Endodermal cell (in vitro differentiated cells): ENCODE data around the gene MYLK3. TPM values are rescaled to one million over a fixed set of nuclear protein-coding genes. Genes with fewer than 3 reads are reported as not detected.
A peak's percentile ranks its signal among the peaks of the same experiment; 100 is the strongest.

Source experiments
- DNase-seq: peaks from one replicate; pipeline ENCODE4 v3.0.0-alpha.2; 2017
- H3K27ac ChIP-seq: 2 replicates; pipeline ENCODE4 v1.5.1; 2013; ENCODE audit warnings: mild to moderate bottlenecking, low read depth, low read length, moderate library complexity
- H3K27me3 ChIP-seq: 2 replicates; pipeline ENCODE4 v1.6.1; 2013; ENCODE audit warnings: mild to moderate bottlenecking, low read length, moderate library complexity; ENCODE audit not compliant: insufficient read depth, control insufficient read depth, poor library complexity, severe bottlenecking
- H3K36me3 ChIP-seq: 2 replicates; pipeline ENCODE4 v1.7.0; 2013; ENCODE audit warnings: mild to moderate bottlenecking, low read length, moderate library complexity; ENCODE audit not compliant: control insufficient read depth, insufficient read depth
- H3K4me1 ChIP-seq: one replicate; pipeline ENCODE4 v1.7.0; 2013; ENCODE audit warnings: low read length; ENCODE audit not compliant: control insufficient read depth, insufficient read depth
- H3K4me3 ChIP-seq: 2 replicates; pipeline ENCODE4 v1.5.1; 2013; ENCODE audit warnings: mild to moderate bottlenecking, low read length, moderate library complexity
- H3K9ac ChIP-seq: 2 replicates; pipeline ENCODE4 v1.6.1; 2013; ENCODE audit warnings: mild to moderate bottlenecking, low read length, moderate library complexity; ENCODE audit not compliant: poor library complexity, severe bottlenecking; ENCODE audit errors: extremely low read depth
- H3K9me3 ChIP-seq: 2 replicates; pipeline ENCODE4 v1.6.1; 2013; ENCODE audit warnings: mild to moderate bottlenecking, low read length, moderate library complexity; ENCODE audit not compliant: control insufficient read depth
- H3K27ac Mint-ChIP-seq: 2 replicates; pipeline ENCODE4 v1.8.0; 2020; ENCODE audit warnings: mixed read lengths
- H3K27me3 Mint-ChIP-seq: 2 replicates; pipeline ENCODE4 v1.8.0; 2021; ENCODE audit warnings: mild to moderate bottlenecking, mixed read lengths; ENCODE audit not compliant: insufficient read depth
- H3K36me3 Mint-ChIP-seq: 2 replicates; pipeline ENCODE4 v1.8.0; 2020; ENCODE audit warnings: low read depth, mixed read lengths
- H3K4me1 Mint-ChIP-seq: 2 replicates; pipeline ENCODE4 v1.8.0; 2020; ENCODE audit warnings: mixed read lengths
- H3K4me3 Mint-ChIP-seq: 2 replicates; pipeline ENCODE4 v1.8.0; 2020; ENCODE audit warnings: mild to moderate bottlenecking, moderate library complexity, mixed read lengths
- H3K9me3 Mint-ChIP-seq: 2 replicates; pipeline ENCODE4 v1.8.0; 2020; ENCODE audit warnings: mild to moderate bottlenecking, mixed read lengths
- CTCF ChIP-seq: fragments of 200-600 bp; sonication (generic); conservative IDR thresholded peaks from 2 replicates; pipeline ENCODE4 v1.5.0; 2021; ENCODE audit warnings: antibody characterized with exemption, mild to moderate bottlenecking
- WGBS, 2 experiments: methylation state at CpG; one replicate each; pipeline versions ENCODE4 v1.1.5 to v1.1.7; 2013; ENCODE audit warnings: missing lambda C conversion rate in 2 of 2, mixed read lengths in 1 of 2; ENCODE audit not compliant: insufficient coverage in 1 of 2, insufficient read length in 1 of 2; 5-methylcytosine and 5-hydroxymethylcytosine counted together
- total RNA-seq, 2 donors: library from RNA; stranded (reverse); fragmentation: NEBNext Ultra II Directional in 1 of 2; extraction: Animal tissue kit (Norgen Biotek cat#: 25700) in 1 of 2; gene quantifications; 2 replicates in 1 of 2; 3 replicates in 1 of 2; pipeline ENCODE4 v1.2.1, GENCODE V29; 2021

Gene MYLK3
- total RNA-seq, 2 donors from 2014 or later: 2.3 to 4.0 TPM

GRCh38 chr16:46731691-46732555 lies 16.2 kb downstream of the MYLK3 start:
- Mint-ChIP-seq H3K4me3 (no peak overlapping the region), H3K9me3 (no peaks in the 10 kb centered on the region), H3K27me3 (no peaks in the 10 kb centered on the region), H3K27ac (no peak overlapping the region), H3K4me1 (no peaks in the 10 kb centered on the region), H3K36me3 (no peaks in the 10 kb centered on the region)
- Histone ChIP-seq H3K9me3 (no peaks in the 10 kb centered on the region), H3K4me1 (no peaks in the 10 kb centered on the region), H3K4me3 (no peak overlapping the region), H3K27ac (no peak overlapping the region), H3K36me3 (no peaks in the 10 kb centered on the region), H3K9ac (no peak overlapping the region), H3K27me3 (no peaks in the 10 kb centered on the region)
- 91 to 94% methylated on average over 10 to 23 of the region's 23 CpGs for WGBS, 2 experiments
- DNase-seq: no peak
- no peak for TF ChIP-seq CTCF

DNA sequence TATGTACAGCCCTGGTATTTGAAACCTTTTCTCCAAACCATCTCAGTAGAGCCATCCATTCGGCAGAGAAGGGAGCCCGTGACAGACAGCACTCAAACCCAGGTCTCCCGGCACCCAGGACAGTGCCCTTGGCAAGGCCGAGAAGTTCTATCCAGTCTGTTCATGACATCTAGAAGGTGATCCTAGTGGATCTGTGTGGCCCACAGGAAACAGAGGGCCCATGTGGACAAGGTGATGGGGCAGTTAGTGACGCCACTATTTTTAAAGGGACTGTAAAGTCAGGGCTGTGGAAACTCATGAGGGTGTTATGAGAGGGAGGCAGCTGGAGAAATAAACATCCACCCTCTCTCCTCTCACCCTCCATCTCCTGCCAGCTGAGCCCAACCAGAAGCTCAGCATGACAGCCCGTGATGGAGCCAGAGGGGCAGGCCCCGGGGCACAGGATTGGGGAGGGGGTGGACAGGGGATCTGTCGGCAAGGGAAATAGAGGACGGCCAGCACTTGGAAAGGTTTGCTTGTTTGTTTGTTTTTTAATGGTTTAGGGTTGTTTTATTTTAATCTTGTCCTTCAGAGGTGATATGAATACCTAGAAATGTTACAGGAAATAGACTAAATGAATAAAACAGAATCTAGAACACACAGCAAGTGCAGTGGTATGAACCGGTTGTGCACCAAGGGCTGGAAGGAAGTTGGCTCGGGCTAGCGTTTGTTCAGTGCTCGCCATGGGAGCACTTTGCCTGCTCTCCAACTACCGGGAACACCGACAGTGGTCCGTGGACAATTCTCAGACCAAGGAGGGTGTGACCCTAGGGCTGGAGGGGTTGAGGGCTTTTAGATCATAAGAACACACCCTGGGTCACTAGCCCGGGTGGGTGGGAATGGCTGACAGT lies 17.1 kb downstream of the MYLK3 start:
- Mint-ChIP-seq H3K4me3 (no peak overlapping the region), H3K27ac (peak overlapping the region; percentile 35), H3K4me1 (no peaks in the 10 kb centered on the region), H3K9me3 (no peaks in the 10 kb centered on the region), H3K36me3 (no peaks in the 10 kb centered on the region), H3K27me3 (no peaks in the 10 kb centered on the region)
- Histone ChIP-seq H3K36me3 (no peaks in the 10 kb centered on the region), H3K9ac (no peak overlapping the region), H3K9me3 (no peaks in the 10 kb centered on the region), H3K27me3 (no peaks in the 10 kb centered on the region), H3K4me3 (no peak overlapping the region), H3K27ac (no peak overlapping the region), H3K4me1 (no peaks in the 10 kb centered on the region)
- TF ChIP-seq CTCF: no peak
- WGBS, 2 experiments: 88 to 99% methylated on average over 13 to 17 of the region's 17 CpGs
- DNase-seq: no peak

DNA sequence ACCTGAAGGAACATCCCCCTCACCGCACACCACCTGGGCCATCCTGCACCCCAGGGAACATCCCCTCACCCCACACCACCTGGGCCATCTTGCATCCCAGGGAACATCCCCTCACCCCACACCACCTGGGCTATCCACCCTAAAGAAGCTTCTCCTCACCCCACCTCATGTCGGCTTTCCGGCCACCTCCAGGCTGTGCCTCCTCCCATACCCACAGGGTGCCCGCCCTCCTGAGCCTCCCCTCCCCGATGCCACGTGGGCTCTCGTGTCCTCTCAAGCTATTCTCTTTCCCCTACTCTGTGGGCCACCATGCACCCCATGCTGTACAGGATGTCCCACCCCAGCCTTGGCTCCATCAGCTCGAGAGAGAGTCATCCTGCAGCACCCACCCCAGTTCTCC lies 18.0 kb downstream of the MYLK3 start:
- H3K9me3 Mint-ChIP-seq: peaks cover 9% of the 10 kb centered on the region
- H3K9ac ChIP-seq: no peak overlapping the region
- no peaks in the 10 kb centered on the region for H3K4me1 Mint-ChIP-seq
- H3K36me3 ChIP-seq: no peaks in the 10 kb centered on the region
- H3K4me3 Mint-ChIP-seq: no peak overlapping the region
- no peak overlapping the region for H3K27ac Mint-ChIP-seq
- no peaks in the 10 kb centered on the region for H3K4me1 ChIP-seq
- peaks cover 8% of the 10 kb centered on the region for H3K9me3 ChIP-seq
- no peak for DNase-seq
- no peaks in the 10 kb centered on the region for H3K27me3 ChIP-seq
- H3K27me3 Mint-ChIP-seq: no peaks in the 10 kb centered on the region
- no peak overlapping the region for H3K4me3 ChIP-seq
- no peak for TF ChIP-seq CTCF
- H3K27ac ChIP-seq: no peak overlapping the region
- peaks cover 6% of the 10 kb centered on the region for H3K36me3 Mint-ChIP-seq
- 86 to 92% methylated on average over 5 to 8 of the region's 8 CpGs for WGBS, 2 experiments
